AG09309 (cell line): Measurements from ENCODE around the gene CES4A.

Experiments used
- DNase-seq: peaks from one replicate; pipeline ENCODE4 v3.0.0-alpha.2; 2010; ENCODE audit warnings: low read depth
- H3K4me3 ChIP-seq: 2 replicates; pipeline ENCODE4 v1.5.1; 2011; ENCODE audit warnings: mild to moderate bottlenecking, low read depth, low read length, moderate library complexity; ENCODE audit not compliant: control insufficient read depth
- CTCF ChIP-seq: IDR thresholded peaks from 2 replicates; pipeline ENCODE4 v1.5.1; 2011; ENCODE audit warnings: mild to moderate bottlenecking, low read depth, low read length, inconsistent platforms; ENCODE audit not compliant: insufficient read depth, control insufficient read depth; ENCODE audit errors: missing control alignments

The CES4A gene

DNA sequence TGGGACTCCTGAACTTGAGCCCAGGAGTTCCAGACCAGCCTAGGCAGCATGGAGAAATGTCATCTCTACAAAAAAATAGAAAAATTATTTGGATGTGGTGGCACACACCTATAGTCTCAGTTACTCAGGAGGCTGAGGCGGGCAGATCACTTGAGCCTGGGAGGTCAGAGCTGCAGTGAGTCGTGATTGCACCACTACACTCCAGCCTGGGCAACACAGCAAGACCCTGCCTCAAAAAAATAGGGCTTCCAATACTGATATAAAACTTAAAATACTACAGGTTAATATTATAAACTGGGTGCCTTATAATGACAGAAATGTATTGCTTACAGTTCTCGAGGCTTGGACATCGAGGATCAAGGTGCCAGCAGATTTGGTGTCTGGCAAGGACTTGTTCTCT is 42.5 kb upstream of the CES4A start:
- no peak for DNase-seq
- no peak overlapping the region for H3K4me3 ChIP-seq
- TF ChIP-seq CTCF = no peak

DNA sequence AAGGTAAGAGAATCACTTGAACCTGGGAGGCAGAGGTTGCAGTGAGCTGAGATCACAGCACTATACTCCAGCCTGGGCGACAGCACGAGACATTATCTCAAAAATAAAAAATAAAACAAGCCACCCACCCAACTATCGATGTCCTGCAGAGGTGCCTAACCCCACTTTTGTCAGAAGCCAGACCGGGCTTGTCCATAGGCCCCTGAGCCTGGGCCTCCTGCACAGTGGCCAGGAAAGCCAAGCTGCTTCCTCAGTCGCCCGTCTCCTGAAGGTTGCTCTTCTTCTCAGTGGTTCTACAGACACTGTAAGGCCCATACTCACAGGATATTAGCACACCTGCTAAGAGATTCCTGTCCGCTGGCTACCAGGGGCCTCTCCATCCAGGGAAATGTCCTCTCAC is 41.8 kb upstream of the CES4A start:
- DNase-seq = no peak
- no peak for TF ChIP-seq CTCF
- no peak overlapping the region for H3K4me3 ChIP-seq

GRCh38 chr16:66946974-66947301 is 41.5 kb upstream of the CES4A start:
- no peak overlapping the region for H3K4me3 ChIP-seq
- no peak for TF ChIP-seq CTCF
- DNase-seq = no peak

DNA sequence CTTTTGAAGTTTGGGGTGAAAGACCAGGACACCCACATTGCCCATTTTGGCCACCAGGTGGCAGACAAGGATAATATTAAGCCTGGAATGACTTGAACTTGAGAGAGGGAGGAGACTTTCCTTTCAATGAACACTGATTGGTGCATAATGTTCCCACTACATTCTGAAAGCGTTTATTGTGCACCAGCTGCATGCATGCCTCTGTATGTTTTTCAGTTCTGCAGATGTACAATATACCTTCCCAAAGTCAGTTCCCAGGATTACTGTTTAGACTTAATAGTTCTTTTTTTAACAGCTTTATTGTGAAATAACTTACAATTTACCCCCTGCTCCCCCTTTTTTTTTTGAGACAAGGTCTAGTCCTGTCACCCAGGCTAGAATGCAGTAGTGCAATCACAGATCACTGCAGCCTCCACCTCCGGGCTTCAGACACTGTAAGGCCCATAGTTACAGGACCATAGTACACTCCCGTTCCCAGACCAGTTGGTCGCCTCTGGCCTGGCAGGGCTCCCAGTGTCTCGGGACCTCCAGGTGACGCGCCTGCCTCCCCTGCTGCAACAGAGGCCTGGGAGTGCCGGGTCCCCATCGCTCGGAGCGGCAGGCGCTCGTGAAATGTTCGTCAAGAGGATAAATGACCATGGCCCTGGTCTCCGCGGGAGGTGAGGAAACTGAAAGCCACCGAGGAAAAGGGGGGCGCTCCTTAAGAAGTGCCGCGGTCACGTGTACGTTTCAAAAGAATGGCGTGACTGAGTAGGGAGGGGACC is 40.9 kb upstream of the CES4A start:
- H3K4me3 ChIP-seq = peak overlapping the region; percentile 50
- TF ChIP-seq CTCF = peak; percentile 82
- peak; percentile 53 for DNase-seq

DNA sequence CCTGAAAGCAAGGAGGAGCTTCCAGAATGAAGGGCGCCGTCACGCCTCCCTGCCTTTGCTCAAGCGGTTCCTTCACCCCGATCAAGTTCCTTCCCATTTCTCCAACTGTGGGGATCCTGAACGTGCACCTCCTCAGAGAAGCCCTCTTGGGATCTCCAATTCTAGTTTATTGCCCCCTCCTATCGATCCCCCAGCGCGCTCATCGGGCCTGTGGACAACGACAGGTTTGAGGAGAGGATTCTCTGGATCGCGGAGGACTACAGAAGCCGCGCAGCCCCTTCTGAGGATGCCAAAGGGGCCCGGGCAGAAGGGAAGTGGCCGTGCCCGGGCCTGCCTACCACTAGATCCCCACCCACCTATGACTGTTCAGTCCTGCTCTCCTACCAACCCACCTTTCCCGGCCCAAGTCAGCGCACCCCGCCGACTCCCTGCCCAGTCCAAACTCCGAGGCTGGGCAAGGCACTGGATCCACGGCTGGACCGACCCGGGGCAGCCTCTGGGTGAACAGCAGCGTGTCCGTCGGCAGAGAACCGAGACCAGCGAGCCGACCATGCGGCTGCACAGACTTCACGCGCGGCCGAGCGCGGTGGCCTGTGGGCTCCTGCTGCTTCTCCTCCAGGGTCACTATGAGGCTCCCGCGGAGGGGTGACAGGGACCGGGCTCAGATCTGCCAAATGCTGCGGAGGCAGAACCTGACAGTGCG is 40.1 kb upstream of the CES4A start:
- H3K4me3 ChIP-seq = peak overlapping the region; percentile 50
- no peak for TF ChIP-seq CTCF
- no peak for DNase-seq

DNA sequence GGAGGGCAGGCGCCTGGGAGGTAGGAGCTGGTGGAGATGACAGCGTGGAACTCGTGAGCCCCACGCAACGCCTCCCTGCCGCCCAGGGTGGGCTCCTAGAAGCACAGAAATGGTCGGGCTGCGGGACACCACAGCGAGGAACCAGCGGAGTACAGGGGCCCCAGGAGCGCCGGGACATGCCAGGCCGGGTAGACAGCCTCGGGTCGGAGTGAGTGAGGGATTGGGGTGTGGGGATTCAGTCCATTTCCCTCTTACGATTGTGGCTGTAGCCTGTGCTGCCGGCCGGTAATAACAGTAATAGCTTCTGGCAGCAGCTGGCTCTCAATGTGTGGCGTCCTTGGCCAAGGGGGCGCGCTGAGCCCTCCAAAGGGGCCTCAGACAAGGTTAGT is 39.6 kb upstream of the CES4A start:
- no peak for DNase-seq
- peak overlapping the region; percentile 50 for H3K4me3 ChIP-seq
- TF ChIP-seq CTCF = no peak

- no peak for TF ChIP-seq CTCF
- DNase-seq = no peak
- no peak overlapping the region for H3K4me3 ChIP-seq
These were observed 38.9 kb upstream of the CES4A start for GRCh38 chr16:66949472-66949871.
